ENCODE measurements around the gene TANC1. TPM values are rescaled to one million over a fixed set of nuclear protein-coding genes. Genes with fewer than 3 reads are reported as not detected.

The TANC1 gene
- total RNA-seq, 1 experiment from 2014 or later, result 21.1 TPM

DNA sequence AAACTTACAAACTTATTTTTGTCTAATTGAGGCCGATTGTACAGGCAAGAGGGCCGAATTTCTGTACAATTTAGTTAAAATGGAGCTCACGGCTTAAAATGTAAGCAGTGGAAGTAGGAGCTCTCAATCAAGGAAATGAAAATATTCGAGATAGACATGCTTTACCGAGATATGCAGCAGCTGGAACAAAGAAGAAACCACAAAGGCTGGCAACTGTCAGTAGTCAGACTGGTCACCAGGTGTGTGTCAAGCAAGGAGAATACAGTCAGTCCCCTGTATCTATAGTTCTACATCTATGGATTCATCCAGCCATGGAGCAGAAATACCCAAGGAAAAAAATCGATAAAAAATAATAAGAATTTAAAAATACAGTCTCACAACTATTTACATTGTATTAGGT lies 195.5 kb downstream of the TANC1 start:
- POLR2A ChIA-PET, result no interaction called here
- TF ChIP-seq, protein P1, sequence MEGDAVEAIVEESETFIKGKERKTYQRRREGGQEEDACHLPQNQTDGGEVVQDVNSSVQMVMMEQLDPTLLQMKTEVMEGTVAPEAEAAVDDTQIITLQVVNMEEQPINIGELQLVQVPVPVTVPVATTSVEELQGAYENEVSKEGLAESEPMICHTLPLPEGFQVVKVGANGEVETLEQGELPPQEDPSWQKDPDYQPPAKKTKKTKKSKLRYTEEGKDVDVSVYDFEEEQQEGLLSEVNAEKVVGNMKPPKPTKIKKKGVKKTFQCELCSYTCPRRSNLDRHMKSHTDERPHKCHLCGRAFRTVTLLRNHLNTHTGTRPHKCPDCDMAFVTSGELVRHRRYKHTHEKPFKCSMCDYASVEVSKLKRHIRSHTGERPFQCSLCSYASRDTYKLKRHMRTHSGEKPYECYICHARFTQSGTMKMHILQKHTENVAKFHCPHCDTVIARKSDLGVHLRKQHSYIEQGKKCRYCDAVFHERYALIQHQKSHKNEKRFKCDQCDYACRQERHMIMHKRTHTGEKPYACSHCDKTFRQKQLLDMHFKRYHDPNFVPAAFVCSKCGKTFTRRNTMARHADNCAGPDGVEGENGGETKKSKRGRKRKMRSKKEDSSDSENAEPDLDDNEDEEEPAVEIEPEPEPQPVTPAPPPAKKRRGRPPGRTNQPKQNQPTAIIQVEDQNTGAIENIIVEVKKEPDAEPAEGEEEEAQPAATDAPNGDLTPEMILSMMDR (IDR thresholded peaks at IDR 0.05; ENCODE audit: insufficient read depth in 1 of 2, low read depth in 1 of 2, low read length in 1 of 2, severe bottlenecking in 1 of 2, unreplicated experiment in 1 of 2), result no peak
- no peaks in the 10 kb centered on the region for H3K9me3 ChIP-seq
- H3K27me3 ChIP-seq (replicated peaks; ENCODE audit: control insufficient read depth, insufficient read depth, low read length), result no peaks in the 10 kb centered on the region
- no peak for DNase-seq
- no peaks in the 10 kb centered on the region for H3K36me3 ChIP-seq (ENCODE audit: control insufficient read depth, insufficient read depth, low read length)
- peaks cover 23% of the 10 kb centered on the region for H3K36me3 Mint-ChIP-seq (ENCODE audit: insufficient read depth, unreplicated experiment)
- no peak overlapping the region for H3K4me3 ChIP-seq (ENCODE audit: low read depth, low read length)
- intact Hi-C loops (cut with micrococcal nuclease; ENCODE audit: unreplicated experiment), result no loop called here
- no peaks in the 10 kb centered on the region for H3K4me1 ChIP-seq
- H3K4me3 Mint-ChIP-seq (ENCODE audit: unreplicated experiment), result no peak overlapping the region
- no peaks in the 10 kb centered on the region for H3K27me3 Mint-ChIP-seq (ENCODE audit: insufficient read depth, unreplicated experiment)
- no peak overlapping the region for H3K27ac Mint-ChIP-seq (ENCODE audit: unreplicated experiment)
- no TSS peak for BruUV-seq (replicated peaks)
- no peaks in the 10 kb centered on the region for H3K9me3 Mint-ChIP-seq (ENCODE audit: unreplicated experiment)
- H3K4me1 Mint-ChIP-seq (ENCODE audit: low read depth, unreplicated experiment), result no peaks in the 10 kb centered on the region
- CTCF ChIA-PET, result no interaction called here

GRCh38 chr2:159164457-159164911 lies 196.0 kb downstream of the TANC1 start:
- peaks cover 23% of the 10 kb centered on the region for H3K36me3 Mint-ChIP-seq (ENCODE audit: insufficient read depth, unreplicated experiment)
- H3K27me3 Mint-ChIP-seq (ENCODE audit: insufficient read depth, unreplicated experiment), result no peaks in the 10 kb centered on the region
- BruUV-seq (replicated peaks), result no TSS peak
- no peak overlapping the region for H3K27ac Mint-ChIP-seq (ENCODE audit: unreplicated experiment)
- TF ChIP-seq, protein P1 (IDR thresholded peaks at IDR 0.05; ENCODE audit: insufficient read depth in 1 of 2, low read depth in 1 of 2, low read length in 1 of 2, severe bottlenecking in 1 of 2, unreplicated experiment in 1 of 2), result no peak
- Histone ChIP-seq H3K4me1 (no peaks in the 10 kb centered on the region), H3K4me3 (ENCODE audit: low read depth, low read length) (no peak overlapping the region), H3K9me3 (no peaks in the 10 kb centered on the region), H3K27me3 (replicated peaks; ENCODE audit: control insufficient read depth, insufficient read depth, low read length) (no peaks in the 10 kb centered on the region), H3K36me3 (ENCODE audit: control insufficient read depth, insufficient read depth, low read length) (no peaks in the 10 kb centered on the region)
- DNase-seq, result no peak
- intact Hi-C loops (cut with micrococcal nuclease; ENCODE audit: unreplicated experiment), result no loop called here
- ChIA-PET POLR2A (no interaction called here), CTCF (no interaction called here)
- no peak overlapping the region for H3K4me3 Mint-ChIP-seq (ENCODE audit: unreplicated experiment)
- no peaks in the 10 kb centered on the region for H3K4me1 Mint-ChIP-seq (ENCODE audit: low read depth, unreplicated experiment)
- H3K9me3 Mint-ChIP-seq (ENCODE audit: unreplicated experiment), result no peaks in the 10 kb centered on the region

DNA sequence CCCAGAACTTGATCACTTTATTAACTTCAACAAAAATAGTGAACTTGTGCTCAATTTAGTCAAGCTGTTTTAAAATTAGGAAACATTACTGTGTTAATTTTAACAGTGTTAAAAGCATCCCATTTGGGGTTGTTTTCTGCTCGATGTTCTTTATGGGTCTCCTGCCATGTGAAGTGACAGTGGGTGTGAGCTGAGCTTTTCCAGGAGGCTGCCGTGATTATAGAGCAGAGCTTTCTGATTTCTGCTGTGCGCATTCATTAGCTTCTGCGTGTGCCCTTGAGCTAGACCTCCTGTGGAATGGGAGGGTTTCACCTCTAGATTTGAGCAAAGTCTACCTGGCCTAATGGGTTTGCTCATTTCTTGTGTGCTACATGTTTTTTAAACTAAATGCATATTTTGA lies 196.6 kb downstream of the TANC1 start:
- Mint-ChIP-seq H3K27me3 (ENCODE audit: insufficient read depth, unreplicated experiment) (no peaks in the 10 kb centered on the region), H3K9me3 (ENCODE audit: unreplicated experiment) (no peaks in the 10 kb centered on the region), H3K4me3 (ENCODE audit: unreplicated experiment) (no peak overlapping the region), H3K27ac (ENCODE audit: unreplicated experiment) (no peak overlapping the region), H3K4me1 (ENCODE audit: low read depth, unreplicated experiment) (no peaks in the 10 kb centered on the region), H3K36me3 (ENCODE audit: insufficient read depth, unreplicated experiment) (peaks cover 21% of the 10 kb centered on the region)
- no peaks in the 10 kb centered on the region for H3K27me3 ChIP-seq (replicated peaks; ENCODE audit: control insufficient read depth, insufficient read depth, low read length)
- TF ChIP-seq, protein P1 (IDR thresholded peaks at IDR 0.05; ENCODE audit: insufficient read depth in 1 of 2, low read depth in 1 of 2, low read length in 1 of 2, severe bottlenecking in 1 of 2, unreplicated experiment in 1 of 2), result no peak
- ChIA-PET POLR2A (no interaction called here), CTCF (interaction anchor here (0.5 to 0.9 kb wide), 2 partner anchors 20 to 47 kb away, joined by 3 read pairs; no protein-coding TSS in a partner anchor)
- H3K4me3 ChIP-seq (ENCODE audit: low read depth, low read length), result no peak overlapping the region
- no TSS peak for BruUV-seq (replicated peaks)
- no peaks in the 10 kb centered on the region for H3K36me3 ChIP-seq (ENCODE audit: control insufficient read depth, insufficient read depth, low read length)
- intact Hi-C loops (cut with micrococcal nuclease; ENCODE audit: unreplicated experiment), result no loop called here
- DNase-seq, result no peak
- no peaks in the 10 kb centered on the region for H3K4me1 ChIP-seq
- H3K9me3 ChIP-seq, result no peaks in the 10 kb centered on the region

All from Caco-2 (cell line).